Activated CD4-positive, alpha-beta T cell treated with anti-CD3 and anti-CD28 coated beads, Interleukin-2, amount 50 U/mL, for 24 hours (primary cell): Measurements from ENCODE around the gene EFEMP1.
"Not testable (repeated sequence)": the region's sequence is repeated elsewhere in the genome, so short reads cannot be mapped to it uniquely, and the experiment has no call there.

ENCODE experiments used
- DNase-seq, 2 donors: peaks; one replicate each; pipeline ENCODE4 v3.0.0-alpha.2; 2020; ENCODE audit warnings: low read depth in 1 of 2, low spot score in 1 of 2

The EFEMP1 gene

GRCh38 chr2:55869637-55870325 lies 53.8 kb downstream of the EFEMP1 start:
- no peak for DNase-seq

- DNase-seq, result no peak
Observed at GRCh38 chr2:55865096-55865835, 58.3 kb downstream of the EFEMP1 start.

GRCh38 chr2:55864351-55865084 lies 59.1 kb downstream of the EFEMP1 start:
- DNase-seq, result no peak

- DNase-seq, result no peak
Observed at GRCh38 chr2:55862673-55863390, 60.8 kb downstream of the EFEMP1 start.

- no peak for DNase-seq
Observed at GRCh38 chr2:55862246-55862645, 61.3 kb downstream of the EFEMP1 start.

- DNase-seq, result no peak
Observed at GRCh38 chr2:55861733-55862132, 61.8 kb downstream of the EFEMP1 start.

GRCh38 chr2:55860832-55861231 lies 62.8 kb downstream of the EFEMP1 start:
- no peak for DNase-seq

- no peak for DNase-seq
Observed at GRCh38 chr2:55859875-55860274, 63.7 kb downstream of the EFEMP1 start.

- DNase-seq, result no peak
Observed at GRCh38 chr2:55857766-55858165, 65.8 kb downstream of the EFEMP1 start.

GRCh38 chr2:55856936-55857335 lies 66.6 kb downstream of the EFEMP1 start:
- DNase-seq, result no peak

- DNase-seq, result no peak
Observed at GRCh38 chr2:55848096-55848495, 75.5 kb downstream of the EFEMP1 start.

- no peak for DNase-seq
Observed at GRCh38 chr2:55846426-55846825, 77.2 kb downstream of the EFEMP1 start.

- no peak for DNase-seq
Observed at GRCh38 chr2:55844986-55845385, 78.6 kb downstream of the EFEMP1 start.

GRCh38 chr2:55843994-55844345 lies 79.6 kb downstream of the EFEMP1 start:
- no peak for DNase-seq

GRCh38 chr2:55843096-55843993 lies 80.2 kb downstream of the EFEMP1 start:
- no peak for DNase-seq

GRCh38 chr2:55842046-55842445 lies 81.5 kb downstream of the EFEMP1 start:
- no peak for DNase-seq

GRCh38 chr2:55840460-55840859 lies 83.1 kb downstream of the EFEMP1 start:
- DNase-seq, result no peak

GRCh38 chr2:55839182-55839819 lies 84.3 kb downstream of the EFEMP1 start:
- no peak for DNase-seq

- no peak for DNase-seq
Observed at GRCh38 chr2:55838653-55839052, 84.9 kb downstream of the EFEMP1 start.

GRCh38 chr2:55838117-55838516 lies 85.5 kb downstream of the EFEMP1 start:
- DNase-seq, result not testable (repeated sequence)
